ENCODE results near the gene SUDS3. TPM values are rescaled to one million over a fixed set of nuclear protein-coding genes. Genes with fewer than 3 reads are reported as not detected.

Gene SUDS3
- total and polyA plus RNA-seq, 10 of the 15 experiments (the other 5 are each of a cell fraction or from before 2014, with no cell fraction given): 5.2 to 42.8 (median 21.7) TPM

DNA sequence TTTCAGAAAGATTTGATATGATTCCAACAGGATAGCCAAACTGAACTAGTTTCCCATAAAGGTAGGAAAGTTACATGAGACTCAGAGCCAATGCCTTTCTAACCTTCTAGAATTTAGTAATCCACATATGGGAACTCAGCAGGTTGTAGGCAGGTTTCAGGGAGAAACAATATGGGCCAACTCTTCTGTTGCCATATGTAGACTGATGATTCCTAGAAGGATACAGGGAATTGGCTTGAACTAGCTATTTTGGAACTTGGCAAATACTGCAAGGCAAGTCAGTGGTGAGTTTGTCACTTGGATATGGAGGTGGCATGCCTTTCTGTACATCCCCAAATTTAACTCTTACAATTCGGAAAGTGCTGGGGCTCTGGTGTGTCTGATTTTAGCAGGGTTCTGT lies 15.5 kb downstream of the SUDS3 start:
- H3K79me2 ChIP-seq (ENCODE audit: control insufficient read depth, insufficient read depth, low read length): no peaks in the 10 kb centered on the region
- no peak overlapping the region for H2AFZ ChIP-seq (ENCODE audit: control insufficient read depth, low read depth, low read length)
- ChIA-PET RAD21 (ENCODE audit: unreplicated experiment) (no interaction called here), POLR2A (no interaction called here), CTCF (interaction anchor here (1.2 to 2.1 kb wide), 3 partner anchors 13 to 271 kb away, joined by 3 to 6 read pairs (median 4); no protein-coding TSS in a partner anchor), SMC1A (ENCODE audit: uncharacterized antibody, unreplicated experiment) (no interaction called here)
- no peaks in the 10 kb centered on the region for H3K4me1 ChIP-seq (ENCODE audit: control insufficient read depth, insufficient read depth, low read length)
- no peak overlapping the region for H3K9ac ChIP-seq (ENCODE audit: control insufficient read depth, insufficient read depth, low read length)
- TF ChIP-seq ZNF384 (IDR thresholded peaks at IDR 0.05; ENCODE audit: borderline replicate concordance, low read depth, low read length) (no peak), IRF4 (IDR thresholded peaks at IDR 0.05; ENCODE audit: low read depth, low read length) (no peak), STAT1 (conservative IDR thresholded peaks at IDR 0.05) (no peak), BCLAF1 (IDR thresholded peaks at IDR 0.05) (no peak), BACH1 (IDR thresholded peaks at IDR 0.05; ENCODE audit: borderline replicate concordance) (no peak), MLLT1 (IDR thresholded peaks at IDR 0.05) (no peak), CHD1 (IDR thresholded peaks at IDR 0.05; ENCODE audit: low read depth, low read length) (no peak), YBX1 (IDR thresholded peaks at IDR 0.05) (no peak), CTCF (IDR thresholded peaks at IDR 0.05 in 2 of 3, conservative IDR thresholded peaks at IDR 0.05 in 1 of 3; ENCODE audit: control insufficient read depth in 2 of 3, extremely low read depth in 1 of 3, insufficient read depth in 1 of 3, low read depth in 3 of 3, low read length in 3 of 3) (no peak), TCF12 (IDR thresholded peaks at IDR 0.05; ENCODE audit: low read depth, low read length) (no peak), ATF7 (IDR thresholded peaks at IDR 0.05; ENCODE audit: low read depth) (no peak), ZZZ3 (IDR thresholded peaks at IDR 0.05; ENCODE audit: control insufficient read depth, insufficient read length, low read depth) (no peak), IKZF1 (conservative IDR thresholded peaks at IDR 0.05) (no peak), NFIC (IDR thresholded peaks at IDR 0.05; ENCODE audit: low read depth, low read length) (no peak), NBN (IDR thresholded peaks at IDR 0.05) (no peak), MTA2 (IDR thresholded peaks at IDR 0.05; ENCODE audit: low read depth) (no peak)
- TF ChIP-seq, protein P1, sequence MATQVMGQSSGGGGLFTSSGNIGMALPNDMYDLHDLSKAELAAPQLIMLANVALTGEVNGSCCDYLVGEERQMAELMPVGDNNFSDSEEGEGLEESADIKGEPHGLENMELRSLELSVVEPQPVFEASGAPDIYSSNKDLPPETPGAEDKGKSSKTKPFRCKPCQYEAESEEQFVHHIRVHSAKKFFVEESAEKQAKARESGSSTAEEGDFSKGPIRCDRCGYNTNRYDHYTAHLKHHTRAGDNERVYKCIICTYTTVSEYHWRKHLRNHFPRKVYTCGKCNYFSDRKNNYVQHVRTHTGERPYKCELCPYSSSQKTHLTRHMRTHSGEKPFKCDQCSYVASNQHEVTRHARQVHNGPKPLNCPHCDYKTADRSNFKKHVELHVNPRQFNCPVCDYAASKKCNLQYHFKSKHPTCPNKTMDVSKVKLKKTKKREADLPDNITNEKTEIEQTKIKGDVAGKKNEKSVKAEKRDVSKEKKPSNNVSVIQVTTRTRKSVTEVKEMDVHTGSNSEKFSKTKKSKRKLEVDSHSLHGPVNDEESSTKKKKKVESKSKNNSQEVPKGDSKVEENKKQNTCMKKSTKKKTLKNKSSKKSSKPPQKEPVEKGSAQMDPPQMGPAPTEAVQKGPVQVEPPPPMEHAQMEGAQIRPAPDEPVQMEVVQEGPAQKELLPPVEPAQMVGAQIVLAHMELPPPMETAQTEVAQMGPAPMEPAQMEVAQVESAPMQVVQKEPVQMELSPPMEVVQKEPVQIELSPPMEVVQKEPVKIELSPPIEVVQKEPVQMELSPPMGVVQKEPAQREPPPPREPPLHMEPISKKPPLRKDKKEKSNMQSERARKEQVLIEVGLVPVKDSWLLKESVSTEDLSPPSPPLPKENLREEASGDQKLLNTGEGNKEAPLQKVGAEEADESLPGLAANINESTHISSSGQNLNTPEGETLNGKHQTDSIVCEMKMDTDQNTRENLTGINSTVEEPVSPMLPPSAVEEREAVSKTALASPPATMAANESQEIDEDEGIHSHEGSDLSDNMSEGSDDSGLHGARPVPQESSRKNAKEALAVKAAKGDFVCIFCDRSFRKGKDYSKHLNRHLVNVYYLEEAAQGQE (IDR thresholded peaks at IDR 0.05; ENCODE audit: low read depth, low read length): no peak
- BruUV-seq (replicated peaks): no TSS peak
- ATAC-seq: no peak
- no peak overlapping the region for H3K4me2 ChIP-seq (ENCODE audit: control insufficient read depth, insufficient read depth)
- H4K20me1 ChIP-seq (ENCODE audit: control insufficient read depth, insufficient read depth): no peaks in the 10 kb centered on the region
- H3K9me3 ChIP-seq (replicated peaks; ENCODE audit: control insufficient read depth, insufficient read depth, low read length): no peaks in the 10 kb centered on the region
- peaks cover 6 to 34% of the 10 kb centered on the region in 2 experiments for H3K36me3 ChIP-seq (ENCODE audit: control insufficient read depth in 2 of 2, insufficient read depth in 2 of 2, low read length in 1 of 2)
- no peak overlapping the region for H3K4me3 ChIP-seq
- WGBS (ENCODE audit: insufficient coverage, insufficient replicate concordance, low lambda C conversion rate, missing lambda C conversion rate): 100% methylated on average over 1 of the region's 1 CpG
- FAIRE-seq: no peak
- intact Hi-C loops (cut with micrococcal nuclease; ENCODE audit: unreplicated experiment): no loop called here
- no peaks in the 10 kb centered on the region for H3K27me3 ChIP-seq (replicated peaks in 1 of 2; ENCODE audit: control insufficient read depth in 2 of 2, insufficient read depth in 2 of 2, low read length in 1 of 2)
- H3K27ac ChIP-seq (ENCODE audit: control insufficient read depth, insufficient read depth): no peak overlapping the region
- no peak for DNase-seq (ENCODE audit: low read depth, low spot score)
- in situ Hi-C loops (cut with MboI): loop anchor here (25.0 kb wide), 1 partner anchor 1205 kb away; the partner anchor contains the start of gene FBXO21
